CD14-positive monocyte (primary cell): ENCODE data around the gene ACTL8. TPM values are rescaled to one million over a fixed set of nuclear protein-coding genes. Genes with fewer than 3 reads are reported as not detected.
A peak's percentile ranks its signal among the peaks of the same experiment; 100 is the strongest.

Experiments
- DNase-seq, 3 donors: peaks; one replicate each; pipeline ENCODE4 v3.0.0-alpha.2; 2011 to 2022
- H2AFZ ChIP-seq: 2 replicates; pipeline ENCODE4 v1.6.0; 2012; ENCODE audit warnings: mild to moderate bottlenecking, low read depth, low read length, inconsistent platforms; ENCODE audit not compliant: insufficient read depth, poor library complexity, severe bottlenecking
- H3K27ac ChIP-seq, 2 donors: 1 replicate in 1 of 2; 2 replicates in 1 of 2; pipeline ENCODE4 v1.5.1; 2012 to 2013; ENCODE audit warnings: low read length in 2 of 2, control low read depth in 1 of 2, inconsistent platforms in 1 of 2, low read depth in 1 of 2, mild to moderate bottlenecking in 1 of 2
- H3K27me3 ChIP-seq, 2 donors: one replicate each; pipeline versions ENCODE4 v1.6.0 to v1.6.1; 2011 to 2013; ENCODE audit warnings: low read length in 2 of 2; ENCODE audit not compliant: control insufficient read depth in 2 of 2, insufficient read depth in 2 of 2
- H3K36me3 ChIP-seq, 2 donors: replicated peaks in 1 of 2; 1 replicate in 1 of 2; 2 replicates in 1 of 2; pipeline versions ENCODE4 v1.5.1 to v1.6.1; 2012 to 2013; ENCODE audit warnings: low read length in 2 of 2, control low read depth in 1 of 2, inconsistent platforms in 1 of 2, mild to moderate bottlenecking in 1 of 2; ENCODE audit not compliant: insufficient read depth in 2 of 2, control insufficient read depth in 1 of 2
- H3K4me1 ChIP-seq, 2 donors: 1 replicate in 1 of 2; 2 replicates in 1 of 2; pipeline versions ENCODE4 v1.5.1 to v1.6.1; 2012 to 2013; ENCODE audit warnings: low read length in 2 of 2, control low read depth in 1 of 2, inconsistent platforms in 1 of 2, mild to moderate bottlenecking in 1 of 2, moderate library complexity in 1 of 2; ENCODE audit not compliant: insufficient read depth in 2 of 2, control insufficient read depth in 1 of 2
- H3K4me2 ChIP-seq: replicated peaks from 2 replicates; pipeline ENCODE3; 2012; ENCODE audit warnings: low read length, moderate library complexity, mild to moderate bottlenecking; ENCODE audit not compliant: poor library complexity, severe bottlenecking; ENCODE audit errors: extremely low read depth
- H3K4me3 ChIP-seq, 3 experiments: fragments of 200-600 bp in 1 of 3; sonication (generic) in 1 of 3; replicated peaks in 1 of 3; 1 replicate in 2 of 3; 2 replicates in 1 of 3; pipeline ENCODE4 v1.5.1; 2011 to 2013; ENCODE audit warnings: low read length in 3 of 3, mild to moderate bottlenecking in 3 of 3, control low read depth in 2 of 3, low read depth in 2 of 3, inconsistent platforms in 1 of 3, moderate library complexity in 1 of 3
- H3K79me2 ChIP-seq: 2 replicates; pipeline ENCODE4 v1.6.0; 2012; ENCODE audit warnings: mild to moderate bottlenecking, control low read depth, inconsistent platforms, low read length, moderate library complexity; ENCODE audit not compliant: insufficient read depth
- H3K9ac ChIP-seq: 2 replicates; pipeline ENCODE4 v1.6.0; 2017; ENCODE audit warnings: low read length, mild to moderate bottlenecking; ENCODE audit not compliant: insufficient read depth, poor library complexity, severe bottlenecking
- H3K9me3 ChIP-seq, 2 donors: replicated peaks in 1 of 2; 1 replicate in 1 of 2; 2 replicates in 1 of 2; pipeline versions ENCODE4 v1.5.1 to v1.6.1; 2012 to 2013; ENCODE audit warnings: low read length in 2 of 2, control low read depth in 1 of 2; ENCODE audit not compliant: control insufficient read depth in 1 of 2, insufficient read depth in 1 of 2
- H4K20me1 ChIP-seq: 2 replicates; pipeline ENCODE4 v1.6.0; 2012; ENCODE audit warnings: mild to moderate bottlenecking, low read length, control low read depth, moderate library complexity; ENCODE audit not compliant: insufficient read depth
- H3K27ac Mint-ChIP-seq, 7 donors: one replicate each; pipeline ENCODE4 v1.8.0; 2020; ENCODE audit warnings: mild to moderate bottlenecking in 7 of 7, mixed read lengths in 7 of 7, moderate library complexity in 6 of 7, inconsistent platforms in 2 of 7
- H3K27me3 Mint-ChIP-seq, 3 donors: one replicate each; pipeline ENCODE4 v1.8.0; 2021 to 2022; ENCODE audit warnings: low read depth in 3 of 3, mild to moderate bottlenecking in 3 of 3, mixed read lengths in 3 of 3, moderate library complexity in 3 of 3, inconsistent platforms in 1 of 3
- H3K36me3 Mint-ChIP-seq, 2 donors: one replicate each; pipeline ENCODE4 v1.8.0; 2020; ENCODE audit warnings: mixed read lengths in 2 of 2, inconsistent platforms in 1 of 2, mild to moderate bottlenecking in 1 of 2
- H3K4me1 Mint-ChIP-seq: one replicate; pipeline ENCODE4 v1.8.0; 2020; ENCODE audit warnings: mild to moderate bottlenecking, mixed read lengths
- H3K4me3 Mint-ChIP-seq, 2 donors: one replicate each; pipeline ENCODE4 v1.8.0; 2020; ENCODE audit warnings: mild to moderate bottlenecking in 2 of 2, mixed read lengths in 2 of 2, moderate library complexity in 1 of 2
- H3K9me3 Mint-ChIP-seq, 7 donors: one replicate each; pipeline ENCODE4 v1.8.0; 2020 to 2022; ENCODE audit warnings: mixed read lengths in 7 of 7, mild to moderate bottlenecking in 6 of 7, moderate library complexity in 6 of 7, inconsistent platforms in 2 of 7
- CTCF ChIP-seq: fragments of 200-600 bp; IDR thresholded peaks from one replicate; pipeline ENCODE4 v1.8.0; 2022; ENCODE audit warnings: antibody characterized with exemption, mild to moderate bottlenecking
- WGBS: methylation state at CpG from one replicate; pipeline ENCODE4 v1.1.5; 2013; ENCODE audit warnings: missing lambda C conversion rate; ENCODE audit not compliant: insufficient coverage; 5-methylcytosine and 5-hydroxymethylcytosine counted together
- intact Hi-C, 2 donors: fragments of 100-400 bp; cut with micrococcal nuclease; formaldehyde crosslinking; loops; one replicate each; pipeline versions ENCODE4 v1.15.0 to v1.15.1; 2023
- polyA plus RNA-seq, 3 donors: library from polyadenylated mRNA; depleted of rRNA in 1 of 3; unstranded in 2 of 3; stranded (reverse) in 1 of 3; fragments of 300-500 nt in 2 of 3; fragments of >200 nt in 1 of 3; fragmentation: Illumina TruSeq in 2 of 3; gene quantifications; 1 replicate in 2 of 3; 2 replicates in 1 of 3; pipeline ENCODE4 v1.2.3, GENCODE V29; 2012 to 2021

The ACTL8 gene
- polyA plus RNA-seq, 3 donors = not detected

- Histone ChIP-seq H3K36me3 (no peaks in the 10 kb centered on the region), H3K79me2 (no peaks in the 10 kb centered on the region), H3K4me1 (no peaks in the 10 kb centered on the region), H3K27me3 (peaks cover 0 to 3% of the 10 kb centered on the region in 2 donors), H4K20me1 (no peaks in the 10 kb centered on the region), H3K27ac (no peak overlapping the region), H3K9ac (no peak overlapping the region), H3K4me2 (no peak overlapping the region), H3K9me3 (no peaks in the 10 kb centered on the region), H2AFZ (no peak overlapping the region), H3K4me3 (no peak overlapping the region)
- intact Hi-C loops = no loop called here
- DNase-seq = no peak
- Mint-ChIP-seq H3K4me3 (no peak overlapping the region), H3K36me3 (no peaks in the 10 kb centered on the region), H3K27ac (no peak overlapping the region), H3K9me3 (peaks cover 0 to 7% (median 0%) of the 10 kb centered on the region in 7 donors), H3K4me1 (no peaks in the 10 kb centered on the region), H3K27me3 (peaks cover 10 to 22% (median 18%) of the 10 kb centered on the region in 3 donors)
- TF ChIP-seq CTCF = no peak
- WGBS = no CpG with 5 or more reads among the region's 7 CpGs
Measured at GRCh38 chr1:17802945-17803344, 47.8 kb downstream of the ACTL8 start.

- H3K9me3 ChIP-seq = no peaks in the 10 kb centered on the region
- no peak overlapping the region for H3K4me3 Mint-ChIP-seq
- H3K36me3 Mint-ChIP-seq = no peaks in the 10 kb centered on the region
- no peak overlapping the region for H3K4me3 ChIP-seq
- intact Hi-C loops = no loop called here
- H3K4me1 ChIP-seq = no peaks in the 10 kb centered on the region
- no peak overlapping the region for H3K9ac ChIP-seq
- WGBS = 88% methylated on average over 4 of the region's 10 CpGs
- no peaks in the 10 kb centered on the region for H3K27me3 ChIP-seq
- no peak for DNase-seq
- no peak overlapping the region for H3K4me2 ChIP-seq
- peaks cover 2 to 11% (median 8%) of the 10 kb centered on the region in 3 donors for H3K27me3 Mint-ChIP-seq
- peaks cover 0 to 7% (median 0%) of the 10 kb centered on the region in 7 donors for H3K9me3 Mint-ChIP-seq
- no peak for TF ChIP-seq CTCF
- no peak overlapping the region for H2AFZ ChIP-seq
- H3K27ac Mint-ChIP-seq = peak overlapping the region in 1 of 7 donors; percentile 3
- H4K20me1 ChIP-seq = no peaks in the 10 kb centered on the region
- H3K36me3 ChIP-seq = no peaks in the 10 kb centered on the region
- no peaks in the 10 kb centered on the region for H3K79me2 ChIP-seq
- no peak overlapping the region for H3K27ac ChIP-seq
- H3K4me1 Mint-ChIP-seq = no peaks in the 10 kb centered on the region
Measured at GRCh38 chr1:17805869-17806684, 50.9 kb downstream of the ACTL8 start.
